ENCODE data around the gene C9orf50. TPM values are rescaled to one million over a fixed set of nuclear protein-coding genes. Genes with fewer than 3 reads are reported as not detected.
"Not testable (repeated sequence)": the region's sequence is repeated elsewhere in the genome, so short reads cannot be mapped to it uniquely, and the experiment has no call there.

C9orf50 gene
- polyA plus RNA-seq, 12 donors: not detected

DNA sequence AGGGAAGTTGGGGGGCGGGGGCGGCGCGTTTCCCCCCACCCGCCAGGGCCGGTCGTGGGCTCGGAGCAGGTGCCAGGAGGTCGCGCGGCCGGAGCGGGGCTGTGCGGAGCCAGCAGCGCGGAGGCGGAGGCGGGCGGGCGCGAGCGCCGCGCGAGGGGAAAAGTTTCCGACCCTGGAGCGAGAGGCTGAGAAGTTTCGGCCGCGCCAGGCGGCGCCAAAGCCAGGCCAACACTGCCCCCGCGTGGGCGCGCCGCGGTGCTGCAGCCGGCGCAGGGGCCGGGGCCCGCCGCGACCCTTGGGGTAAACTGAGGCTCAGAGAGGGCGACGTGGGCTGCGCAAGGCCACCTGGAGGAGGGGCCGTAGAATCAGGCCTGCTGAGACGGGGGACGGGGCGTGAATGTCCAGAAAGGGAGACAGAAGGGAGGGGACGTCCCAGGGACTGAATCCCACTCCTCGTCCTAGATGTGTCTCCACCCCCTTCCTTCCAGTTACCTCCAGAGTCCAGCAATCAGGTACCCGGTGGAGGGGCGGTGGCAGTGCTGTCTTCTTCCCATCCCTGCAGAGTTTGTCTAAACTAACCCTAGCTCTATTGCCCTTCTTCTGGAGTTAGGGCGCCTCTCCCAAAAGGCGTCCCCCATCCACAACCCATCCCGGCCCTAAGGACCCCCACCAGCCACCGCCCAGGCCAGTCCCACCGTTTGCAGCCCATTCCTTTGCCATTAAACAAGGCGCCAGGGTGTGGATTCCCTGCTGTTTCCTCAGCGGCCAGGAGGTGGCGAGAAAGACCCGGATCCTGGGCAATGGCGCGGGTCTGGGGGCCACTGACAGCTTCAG is 10.2 kb downstream of the C9orf50 start:
- DNase-seq: peak; percentile 80

- no peak for DNase-seq
These were observed 10.8 kb downstream of the C9orf50 start for GRCh38 chr9:129610213-129610472.

- DNase-seq: peak; percentile 62
These were observed 11.3 kb downstream of the C9orf50 start for GRCh38 chr9:129609486-129610212.

- DNase-seq: no peak
These were observed 12.1 kb downstream of the C9orf50 start for GRCh38 chr9:129608561-129609481.

GRCh38 chr9:129607027-129607387 is 13.9 kb downstream of the C9orf50 start:
- DNase-seq: no peak

DNA sequence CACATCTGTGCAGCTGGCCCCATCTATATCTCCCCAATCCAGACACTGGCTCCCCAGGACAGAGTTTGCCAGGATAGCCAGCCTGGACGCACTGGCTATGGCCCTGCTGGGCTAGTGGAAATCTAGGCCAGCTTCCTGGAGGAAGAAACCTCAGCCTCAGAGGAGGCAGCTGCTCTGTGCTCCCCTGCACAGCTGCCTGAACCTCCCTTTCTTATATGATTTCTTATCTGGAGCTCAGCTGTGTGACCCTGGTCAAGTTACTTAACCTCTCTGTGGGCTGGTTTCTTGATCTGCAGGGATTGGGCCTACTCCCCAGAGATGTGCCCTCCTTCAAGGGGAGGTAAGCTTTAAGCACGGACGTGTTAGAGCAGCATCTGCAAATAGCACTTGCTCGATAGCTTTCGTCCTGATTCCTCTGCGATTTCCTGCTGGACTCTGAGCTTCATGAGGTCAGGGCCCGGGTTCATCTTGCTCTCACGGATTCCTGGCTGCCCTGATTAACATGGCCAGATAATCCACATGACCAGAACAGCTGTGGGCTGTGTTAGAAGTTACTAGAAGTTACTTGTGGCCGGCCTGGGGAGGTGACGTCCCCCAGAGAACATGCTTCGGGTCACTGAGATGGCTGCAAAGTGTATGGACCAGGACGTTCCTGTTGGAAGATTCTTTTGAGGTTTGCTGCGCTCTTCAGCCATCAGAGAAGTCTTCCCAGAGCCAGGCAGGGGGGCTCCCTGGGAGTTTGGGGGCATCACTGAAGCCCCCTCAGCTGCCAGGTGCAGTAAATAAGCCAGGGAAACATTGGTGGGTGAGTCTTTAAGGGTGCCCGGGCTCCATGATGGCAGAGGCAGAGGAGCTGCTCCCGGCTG is 14.5 kb downstream of the C9orf50 start:
- peak; percentile 42 for DNase-seq

DNA sequence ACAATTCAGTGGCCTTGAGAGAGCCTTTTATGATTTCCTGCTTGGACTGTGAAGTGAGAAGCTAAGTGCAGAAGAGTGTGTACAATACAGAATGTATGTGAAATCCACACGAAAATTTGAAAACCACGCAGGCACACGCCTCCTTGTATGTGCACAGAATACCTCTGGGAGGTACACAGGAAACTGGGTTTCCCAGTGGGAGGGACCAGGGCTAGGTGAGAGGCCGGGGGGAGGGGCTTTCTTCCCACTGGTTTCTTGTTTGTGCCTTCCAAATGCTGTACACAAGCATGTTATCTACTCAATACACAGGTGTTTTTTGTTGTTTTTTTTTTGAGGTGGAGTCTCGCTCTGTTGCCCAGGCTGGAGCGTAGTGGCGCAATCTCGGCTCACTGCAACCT is 16.1 kb downstream of the C9orf50 start:
- no peak for DNase-seq

- DNase-seq: no peak
These were observed 16.7 kb downstream of the C9orf50 start for GRCh38 chr9:129604056-129604765.

GRCh38 chr9:129602598-129603415 is 18.1 kb downstream of the C9orf50 start:
- DNase-seq: no peak

- no peak for DNase-seq
These were observed 19.7 kb downstream of the C9orf50 start for GRCh38 chr9:129601082-129601674.

DNA sequence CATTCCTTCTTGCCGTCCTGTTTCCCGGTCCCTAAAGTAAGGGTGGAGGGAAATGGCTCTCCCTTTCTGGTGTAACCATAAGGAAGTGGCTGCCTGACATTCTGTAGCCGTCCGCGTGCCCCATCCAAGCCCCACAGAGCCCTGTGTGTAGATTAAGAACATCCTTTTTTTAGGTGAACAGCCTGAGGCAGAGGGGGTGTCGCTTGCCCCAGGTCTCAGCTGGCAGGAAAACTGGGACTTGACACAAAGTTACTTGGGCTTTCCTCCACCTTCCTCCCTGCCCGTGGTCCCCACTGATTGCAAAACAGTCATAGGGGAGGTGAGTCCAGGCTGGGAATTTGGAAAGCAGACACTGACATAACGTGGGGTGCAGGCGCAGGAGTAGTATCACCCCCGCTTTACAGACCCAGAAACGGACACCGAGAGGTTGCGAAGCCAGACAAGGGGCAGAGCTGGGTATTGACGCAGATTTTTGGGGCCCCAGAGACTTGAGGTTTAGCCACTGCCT is 22.8 kb downstream of the C9orf50 start:
- no peak for DNase-seq

- DNase-seq: no peak
These were observed 23.4 kb downstream of the C9orf50 start for GRCh38 chr9:129597355-129598088.

GRCh38 chr9:129596541-129597331 is 24.2 kb downstream of the C9orf50 start:
- DNase-seq: no peak

DNA sequence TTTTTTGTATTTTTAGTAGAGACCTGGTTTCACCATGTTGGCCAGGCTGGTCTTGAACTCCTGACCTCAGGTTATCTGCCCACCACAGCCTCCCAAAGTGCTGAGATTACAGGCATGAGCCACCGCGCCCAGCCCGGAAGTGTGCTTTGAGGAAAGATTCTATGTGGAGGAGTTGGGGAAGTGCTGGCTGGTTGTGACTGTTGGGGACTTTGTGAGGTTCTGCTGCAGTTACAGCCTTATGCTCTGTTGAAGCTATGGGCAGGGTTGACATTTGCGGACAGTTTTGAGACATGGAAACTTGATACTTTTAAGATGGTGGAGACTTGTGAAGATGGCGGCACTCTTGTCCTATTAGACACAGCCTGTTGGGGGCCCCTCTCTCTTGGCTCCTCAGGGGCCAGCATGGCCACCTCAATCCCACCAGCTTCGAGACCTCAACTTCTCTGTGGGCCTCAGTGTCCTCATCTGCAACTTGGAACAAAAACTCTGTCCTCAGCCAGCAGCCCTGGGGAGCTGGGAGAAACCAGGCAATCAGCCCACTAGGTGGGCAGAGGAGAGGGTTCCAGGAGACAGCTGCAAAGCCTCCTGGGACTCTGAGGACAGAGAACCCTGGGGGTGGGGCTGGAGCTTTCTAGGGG is 24.9 kb downstream of the C9orf50 start:
- DNase-seq: no peak

- DNase-seq: no peak
These were observed 25.6 kb downstream of the C9orf50 start for GRCh38 chr9:129595311-129595741.

- DNase-seq: no peak
These were observed 26.3 kb downstream of the C9orf50 start for GRCh38 chr9:129594632-129595031.

- not testable (repeated sequence) for DNase-seq
These were observed 28.1 kb downstream of the C9orf50 start for GRCh38 chr9:129592790-129593189.
